K562 (cell line): Measurements from ENCODE around the gene LMO4. TPM values are rescaled to one million over a fixed set of nuclear protein-coding genes. Genes with fewer than 3 reads are reported as not detected.
A peak's percentile ranks its signal among the peaks of the same experiment; 100 is the strongest.

ENCODE experiments used
- ATAC-seq: fragments of 200-7000 bp; cut with Tn5 transposase; 3 replicates; pipeline ENCODE4 v1.9.1; 2020; ENCODE audit warnings: moderate library complexity
- BruUV-seq: library from RNA; stranded (reverse); fragments of 400-500 nt; replicated peaks from 2 replicates; lab custom pipeline; 2021; lab: Mats Ljungman, UMichigan
- CTCF ChIA-PET: fragments of 300-600 bp; formaldehyde crosslinking; extraction: SDS; loops from one replicate; lab custom pipeline; 2021; ENCODE audit warnings: low intra/inter-chr PET ratio; lab: Yijun Ruan, JAX
- POLR2A ChIA-PET: fragments of 300-600, 350-650 bp; sonication (Branson Sonifier 250); formaldehyde crosslinking; extraction: SDS; loops from one replicate; lab custom pipeline; 2021; ENCODE audit warnings: antibody characterized with exemption, inconsistent platforms; lab: Yijun Ruan, JAX
- DNase-seq, 4 experiments: peaks; one replicate each; pipeline versions ENCODE4 v3.0.0 to v3.0.0-alpha.2; 2011 to 2018; ENCODE audit warnings: low spot score in 3 of 4, mixed read lengths in 3 of 4; ENCODE audit errors: extremely low read depth in 1 of 4
- FAIRE-seq: peaks from 2 replicates; lab custom pipeline; 2011; peaks lifted over from hg19 to GRCh38; lab: Jason Lieb, UNC
- H2AFZ ChIP-seq: 2 replicates; pipeline ENCODE4 v1.6.0; 2011; ENCODE audit warnings: low read depth, low read length, control low read depth, inconsistent platforms
- H3K27ac ChIP-seq: fragments of 200-600 bp; 3 replicates; pipeline ENCODE4 v1.8.0; 2011; ENCODE audit warnings: low read depth, mild to moderate bottlenecking, control low read depth, inconsistent platforms, low read length, moderate library complexity, mixed read lengths; ENCODE audit errors: extremely low read depth
- H3K27me3 ChIP-seq, 2 experiments: fragments of 300-600 bp in 1 of 2; 2 replicates in 1 of 2; 3 replicates in 1 of 2; pipeline versions ENCODE4 v1.6.0 to v1.8.0; 2011; ENCODE audit warnings: inconsistent platforms in 2 of 2, low read length in 2 of 2, mild to moderate bottlenecking in 1 of 2, mixed read lengths in 1 of 2, moderate library complexity in 1 of 2; ENCODE audit not compliant: control insufficient read depth in 2 of 2, insufficient read depth in 2 of 2
- H3K36me3 ChIP-seq: fragments of 300-600 bp; 3 replicates; pipeline ENCODE4 v1.8.0; 2011; ENCODE audit warnings: mild to moderate bottlenecking, low read length, inconsistent platforms; ENCODE audit not compliant: control insufficient read depth, insufficient read depth
- H3K4me1 ChIP-seq, 2 experiments: fragments of 200-600 bp in 1 of 2; replicated peaks in 1 of 2; 2 replicates in 1 of 2; 3 replicates in 1 of 2; pipeline versions ENCODE4 v1.5.1 to v1.8.0; 2011; ENCODE audit warnings: inconsistent platforms in 2 of 2, low read length in 2 of 2, mild to moderate bottlenecking in 1 of 2, mixed read lengths in 1 of 2, moderate library complexity in 1 of 2; ENCODE audit not compliant: control insufficient read depth in 2 of 2, insufficient read depth in 2 of 2
- H3K4me2 ChIP-seq: 2 replicates; pipeline ENCODE4 v1.6.1; 2011; ENCODE audit warnings: low read length, control low read depth, inconsistent platforms, mixed read lengths; ENCODE audit not compliant: insufficient read depth
- H3K4me3 ChIP-seq: fragments of 200-600 bp; sonication (generic), shearing (Covaris generic); 2 replicates; pipeline ENCODE4 v1.5.1; 2016; ENCODE audit warnings: control low read depth, inconsistent platforms
- H3K79me2 ChIP-seq: fragments of 200-600 bp; 3 replicates; pipeline ENCODE4 v1.8.0; 2011; ENCODE audit warnings: low read length, inconsistent platforms; ENCODE audit not compliant: control insufficient read depth, insufficient read depth
- H3K9ac ChIP-seq, 2 experiments: 2 replicates each; pipeline versions ENCODE4 v1.6.0 to v1.6.1; 2011; ENCODE audit warnings: low read depth in 2 of 2, low read length in 2 of 2, control low read depth in 1 of 2, inconsistent platforms in 1 of 2, mild to moderate bottlenecking in 1 of 2, mixed read lengths in 1 of 2; ENCODE audit not compliant: insufficient read depth in 1 of 2
- H3K9me1 ChIP-seq: one replicate; pipeline ENCODE4 v1.6.0; 2011; ENCODE audit warnings: inconsistent platforms, mild to moderate bottlenecking, low read length, moderate library complexity; ENCODE audit not compliant: control insufficient read depth, insufficient read depth
- H3K9me3 ChIP-seq: replicated peaks from 2 replicates; pipeline ENCODE4 v1.5.1; 2011; ENCODE audit warnings: low read depth, low read length, inconsistent platforms; ENCODE audit not compliant: control insufficient read depth, insufficient read depth
- H4K20me1 ChIP-seq: replicated peaks from 2 replicates; pipeline ENCODE4 v1.6.1; 2011; ENCODE audit warnings: low read length, inconsistent platforms, mixed read lengths; ENCODE audit not compliant: control insufficient read depth, insufficient read depth
- DPF2 ChIP-seq: fragments of 450-650 bp; IDR thresholded peaks from 2 replicates; pipeline ENCODE4 v1.6.1; 2016
- HMG20A ChIP-seq: fragments of 450-650 bp; formaldehyde crosslinking; conservative IDR thresholded peaks from 2 replicates; pipeline ENCODE4 v1.4.0; 2020; ENCODE audit warnings: mild to moderate bottlenecking, mixed read lengths
- SOX6 ChIP-seq: fragments of 450-650 bp; IDR thresholded peaks from 2 replicates; pipeline ENCODE4 v1.6.1; 2014; ENCODE audit warnings: mild to moderate bottlenecking
- ZBTB17 ChIP-seq: fragments of 450-650 bp; formaldehyde crosslinking; IDR thresholded peaks from 2 replicates; pipeline ENCODE4 v1.4.0; 2020; ENCODE audit warnings: mild to moderate bottlenecking
- ZNF707 ChIP-seq: fragments of 250-450 bp; sonication (Bioruptor Pico); conservative IDR thresholded peaks from 2 replicates; pipeline ENCODE4 v1.8.0; 2022; ENCODE audit warnings: inconsistent platforms, mild to moderate bottlenecking, moderate library complexity
- WGBS: fragments of 100-300 bp; shearing (Covaris generic); methylation state at CpG from one replicate; pipeline ENCODE4 v1.1.6; 2016; ENCODE audit warnings: low coverage, mixed read lengths; ENCODE audit not compliant: insufficient coverage; ENCODE audit errors: missing lambda C conversion rate; 5-methylcytosine and 5-hydroxymethylcytosine counted together
- in situ Hi-C: fragments of 300-500 bp; cut with MboI; formaldehyde crosslinking; loops from 4 replicates; pipeline ENCODE4 v1.15.0; 2018; ENCODE audit warnings: inconsistent platforms, mixed read lengths
- intact Hi-C: fragments of 100-400 bp; cut with micrococcal nuclease; formaldehyde crosslinking; loops from 2 replicates; pipeline ENCODE4 v1.14.2; 2022
- polyA plus RNA-seq, 8 experiments: library from polyadenylated mRNA; depleted of rRNA in 4 of 8; stranded (reverse) in 5 of 8; unstranded in 3 of 8; fragments of >200 nt; fragmentation: Nextera tagmentation in 2 of 8; fragmentation: Illumina TruSeq in 1 of 8; extraction: Ambion mirVana in 2 of 8; extraction: Trizol in 1 of 8; gene quantifications; 2 replicates each; pipeline versions ENCODE4 v1.2.1 to v1.2.3, GENCODE V29; 2011 to 2014; ENCODE audit warnings: inconsistent platforms in 1 of 8, missing spikeins in 1 of 8
- total RNA-seq, 7 experiments: library from RNA; depleted of rRNA in 6 of 7; stranded (reverse); fragments of >200 nt in 6 of 7; fragmentation: Illumina TruSeq in 2 of 7; extraction: Trizol in 2 of 7; gene quantifications; 2 replicates each; pipeline versions ENCODE4 v1.2.1 to v1.2.3, GENCODE V29; 2011 to 2021; ENCODE audit warnings: low replicate concordance in 1 of 7
- TF ChIP-seq, protein P1 (sequence below): sonication (generic); IDR thresholded peaks from 2 replicates; pipeline ENCODE4 v1.6.1; 2016

LMO4 gene
- total and polyA plus RNA-seq, 9 of the 15 experiments (the other 6 are each of a cell fraction or from before 2014, with no cell fraction given), result 3.1 to 35.3 (median 22.4) TPM

DNA sequence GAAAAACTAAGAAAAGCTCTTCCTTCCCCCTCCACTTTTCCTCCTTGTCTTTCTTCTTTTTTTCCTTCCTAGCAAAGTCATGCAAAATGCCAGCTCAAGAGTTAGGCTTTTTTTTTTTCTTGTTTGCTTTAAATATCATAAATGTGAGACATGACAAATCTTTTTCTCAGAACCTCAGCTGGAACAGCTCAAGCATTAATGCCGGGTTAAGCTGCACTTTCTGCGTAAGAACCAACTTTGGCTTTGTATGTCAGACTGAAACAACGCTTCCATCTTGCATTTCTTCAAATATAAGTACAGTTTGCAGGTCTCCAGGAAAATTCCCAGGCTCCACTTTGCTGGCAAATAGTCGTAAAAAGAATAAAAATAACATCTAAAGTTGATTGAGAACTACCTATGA lies 20.7 kb upstream of the LMO4 start:
- Histone ChIP-seq H3K27me3 (peaks cover 18 to 19% of the 10 kb centered on the region in 2 experiments; a peak in 4 of 5 replicates), H2AFZ (no peak overlapping the region), H3K27ac (no peak overlapping the region), H3K36me3 (no peaks in the 10 kb centered on the region), H3K9me1 (no peaks in the 10 kb centered on the region), H3K9me3 (no peaks in the 10 kb centered on the region), H3K4me3 (no peak overlapping the region), H3K4me2 (no peak overlapping the region), H3K4me1 (no peaks in the 10 kb centered on the region), H4K20me1 (no peaks in the 10 kb centered on the region), H3K79me2 (no peaks in the 10 kb centered on the region), H3K9ac (no peak overlapping the region)
- FAIRE-seq (no peak), ATAC-seq (no peak), DNase-seq (no peak)
- ChIA-PET CTCF (no interaction called here), POLR2A (interaction anchor here (3.8 kb wide), 1 partner anchor 20 kb away, joined by 11 read pairs; the partner anchor contains the start of gene LMO4)
- 3% methylated on average over 4 of the region's 4 CpGs for WGBS
- intact Hi-C loops (no loop called here), in situ Hi-C loops (no loop called here)
- TF ChIP-seq SOX6 (no peak), ZNF707 (CRISPR knock-in tag) (no peak), DPF2 (no peak), ZBTB17 (CRISPR knock-in tag) (no peak)
- no TSS peak for BruUV-seq

DNA sequence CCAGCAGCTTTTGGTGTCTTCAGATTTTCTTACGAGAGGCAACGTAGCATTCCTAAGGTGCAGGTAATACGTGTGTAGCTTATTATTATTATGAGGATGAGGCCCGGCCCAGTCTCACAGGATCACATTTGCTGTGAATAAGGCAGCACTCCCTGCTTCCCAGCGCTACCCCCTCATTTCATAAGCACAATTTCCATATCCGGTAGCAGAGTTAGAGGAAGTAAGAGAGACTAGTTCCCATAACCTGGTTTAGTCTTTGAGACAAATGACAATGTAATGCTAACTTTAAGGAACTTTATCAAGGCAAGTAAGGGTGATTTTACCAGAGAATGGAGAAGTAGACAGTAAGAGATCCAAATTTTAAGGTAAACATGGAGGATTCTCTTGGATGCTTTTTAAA lies 14.6 kb upstream of the LMO4 start:
- no peak for TF ChIP-seq HMG20A
- TF ChIP-seq, protein P1, sequence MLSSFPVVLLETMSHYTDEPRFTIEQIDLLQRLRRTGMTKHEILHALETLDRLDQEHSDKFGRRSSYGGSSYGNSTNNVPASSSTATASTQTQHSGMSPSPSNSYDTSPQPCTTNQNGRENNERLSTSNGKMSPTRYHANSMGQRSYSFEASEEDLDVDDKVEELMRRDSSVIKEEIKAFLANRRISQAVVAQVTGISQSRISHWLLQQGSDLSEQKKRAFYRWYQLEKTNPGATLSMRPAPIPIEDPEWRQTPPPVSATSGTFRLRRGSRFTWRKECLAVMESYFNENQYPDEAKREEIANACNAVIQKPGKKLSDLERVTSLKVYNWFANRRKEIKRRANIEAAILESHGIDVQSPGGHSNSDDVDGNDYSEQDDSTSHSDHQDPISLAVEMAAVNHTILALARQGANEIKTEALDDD, result peak; percentile 23; the same call in 1 of the 2 replicates
- TF ChIP-seq, all 486 proteins: peak for 1
- no peak for DNase-seq
- H3K9ac ChIP-seq, result no peak overlapping the region
- H3K27me3 ChIP-seq, result peaks cover 6% of the 10 kb centered on the region in 2 experiments; a peak in 2 of 5 replicates
- in situ Hi-C loops (no loop called here), intact Hi-C loops (no loop called here)
- no peaks in the 10 kb centered on the region for H3K9me3 ChIP-seq
- FAIRE-seq, result no peak
- 9% methylated on average over 6 of the region's 6 CpGs for WGBS
- H3K4me2 ChIP-seq, result no peak overlapping the region
- ChIA-PET POLR2A (no interaction called here), CTCF (no interaction called here)
- no TSS peak for BruUV-seq
- H3K4me1 ChIP-seq, result no peaks in the 10 kb centered on the region
- H3K27ac ChIP-seq, result no peak overlapping the region
- H4K20me1 ChIP-seq, result no peaks in the 10 kb centered on the region
- no peak overlapping the region for H3K4me3 ChIP-seq
- H2AFZ ChIP-seq, result no peak overlapping the region
- H3K36me3 ChIP-seq, result no peaks in the 10 kb centered on the region
- no peaks in the 10 kb centered on the region for H3K9me1 ChIP-seq
- H3K79me2 ChIP-seq, result no peaks in the 10 kb centered on the region
- ATAC-seq, result no peak
